ENCODE results near the gene SPATA6L. TPM values are rescaled to one million over a fixed set of nuclear protein-coding genes. Genes with fewer than 3 reads are reported as not detected.
"Not testable (repeated sequence)": the region's sequence is repeated elsewhere in the genome, so short reads cannot be mapped to it uniquely, and the experiment has no call there.

The SPATA6L gene
- total and polyA plus RNA-seq, 10 of the 15 experiments (the other 5 are each of a cell fraction or from before 2014, with no cell fraction given), result 0.37 to 1.6 (median 0.91) TPM

GRCh38 chr9:4606033-4606432 is 60.2 kb downstream of the SPATA6L start:
- BruUV-seq (replicated peaks); RAD21 ChIA-PET (ENCODE audit: unreplicated experiment); SMC1A ChIA-PET (ENCODE audit: uncharacterized antibody, unreplicated experiment); in situ Hi-C loops (cut with MboI); H2AFZ ChIP-seq (ENCODE audit: control insufficient read depth, low read depth, low read length); H3K9me3 ChIP-seq (replicated peaks; ENCODE audit: control insufficient read depth, insufficient read depth, low read length); H3K9ac ChIP-seq (ENCODE audit: control insufficient read depth, insufficient read depth, low read length); H3K4me3 ChIP-seq; intact Hi-C loops (cut with micrococcal nuclease; ENCODE audit: unreplicated experiment); H3K27me3 ChIP-seq (replicated peaks in 1 of 2; ENCODE audit: control insufficient read depth in 2 of 2, insufficient read depth in 2 of 2, low read length in 1 of 2); ATAC-seq; POLR2A ChIA-PET; H3K36me3 ChIP-seq (ENCODE audit: control insufficient read depth in 2 of 2, insufficient read depth in 2 of 2, low read length in 1 of 2); CTCF ChIA-PET; DNase-seq (ENCODE audit: low read depth, low spot score); H3K4me2 ChIP-seq (ENCODE audit: control insufficient read depth, insufficient read depth); H4K20me1 ChIP-seq (ENCODE audit: control insufficient read depth, insufficient read depth); H3K79me2 ChIP-seq (ENCODE audit: control insufficient read depth, insufficient read depth, low read length); H3K4me1 ChIP-seq (ENCODE audit: control insufficient read depth, insufficient read depth, low read length); FAIRE-seq; H3K27ac ChIP-seq (ENCODE audit: control insufficient read depth, insufficient read depth): not testable (repeated sequence)
- WGBS (ENCODE audit: insufficient coverage, insufficient replicate concordance, low lambda C conversion rate, missing lambda C conversion rate), result 62% methylated on average over 10 of the region's 15 CpGs

GRCh38 chr9:4604678-4605095 is 61.6 kb downstream of the SPATA6L start:
- CTCF ChIA-PET, result interaction anchor here (0.6 to 2.7 kb wide), 32 partner anchors 12 to 982 kb away, joined by 3 to 18 read pairs (median 4); no protein-coding TSS in a partner anchor
- H3K4me3 ChIP-seq, result no peak overlapping the region
- POLR2A ChIA-PET, result no interaction called here
- no peak overlapping the region for H3K9ac ChIP-seq (ENCODE audit: control insufficient read depth, insufficient read depth, low read length)
- no peaks in the 10 kb centered on the region for H3K79me2 ChIP-seq (ENCODE audit: control insufficient read depth, insufficient read depth, low read length)
- ATAC-seq (peak; percentile 97), DNase-seq (ENCODE audit: low read depth, low spot score) (peak; percentile 50), FAIRE-seq (peak; percentile 76)
- RAD21 ChIA-PET (ENCODE audit: unreplicated experiment), result interaction anchor here (0.6 to 2.7 kb wide), 8 partner anchors 40 to 820 kb away, joined by 3 to 8 read pairs (median 3); partner anchors contain the start of genes AK3, CDC37L1 and PLPP6
- no peak overlapping the region for H3K4me2 ChIP-seq (ENCODE audit: control insufficient read depth, insufficient read depth)
- H3K27ac ChIP-seq (ENCODE audit: control insufficient read depth, insufficient read depth), result no peak overlapping the region
- BruUV-seq (replicated peaks), result no TSS peak
- H2AFZ ChIP-seq (ENCODE audit: control insufficient read depth, low read depth, low read length), result no peak overlapping the region
- intact Hi-C loops (cut with micrococcal nuclease; ENCODE audit: unreplicated experiment), result loop anchor here (2.0 to 5.0 kb wide), 3 partner anchors 143 to 384 kb away; no protein-coding TSS in a partner anchor
- SMC1A ChIA-PET (ENCODE audit: uncharacterized antibody, unreplicated experiment), result interaction anchor here (0.6 to 1.5 kb wide), 17 partner anchors 9 to 566 kb away, joined by 3 to 8 read pairs (median 3); no protein-coding TSS in a partner anchor
- H4K20me1 ChIP-seq (ENCODE audit: control insufficient read depth, insufficient read depth), result no peaks in the 10 kb centered on the region
- no peaks in the 10 kb centered on the region for H3K27me3 ChIP-seq (replicated peaks in 1 of 2; ENCODE audit: control insufficient read depth in 2 of 2, insufficient read depth in 2 of 2, low read length in 1 of 2)
- no peaks in the 10 kb centered on the region; the same call in 2 of the 3 replicates for H3K9me3 ChIP-seq (replicated peaks; ENCODE audit: control insufficient read depth, insufficient read depth, low read length)
- in situ Hi-C loops (cut with MboI), result no loop called here
- H3K36me3 ChIP-seq (ENCODE audit: control insufficient read depth in 2 of 2, insufficient read depth in 2 of 2, low read length in 1 of 2), result no peaks in the 10 kb centered on the region
- H3K4me1 ChIP-seq (ENCODE audit: control insufficient read depth, insufficient read depth, low read length), result no peaks in the 10 kb centered on the region
- TF ChIP-seq SRF (IDR thresholded peaks at IDR 0.05; ENCODE audit: low read depth in 2 of 2, low read length in 2 of 2) (no peak), SMARCA5 (IDR thresholded peaks at IDR 0.05) (peak; percentile 39; the same call in 1 of the 2 replicates), POU2F2 (IDR thresholded peaks at IDR 0.05; ENCODE audit: borderline replicate concordance, low read depth, low read length) (no peak), E2F4 (IDR thresholded peaks at IDR 0.05; ENCODE audit: low read depth, low read length) (no peak), SMAD5 (IDR thresholded peaks at IDR 0.05; ENCODE audit: low read depth) (no peak), RCOR1 (conservative IDR thresholded peaks at IDR 0.05; ENCODE audit: low read depth, low read length) (no peak), YY1 (IDR thresholded peaks at IDR 0.05; ENCODE audit: low read depth, low read length) (no peak), BRCA1 (IDR thresholded peaks at IDR 0.05; ENCODE audit: low read depth, low read length) (no peak), SMC3 (IDR thresholded peaks at IDR 0.05; ENCODE audit: borderline replicate concordance, low read length) (peak; percentile 54; the same call in 1 of the 2 replicates), ZBTB33 (IDR thresholded peaks at IDR 0.05) (no peak), ZBTB40 (IDR thresholded peaks at IDR 0.05; ENCODE audit: borderline replicate concordance) (no peak)

Measured in GM12878 (cell line).